SK-N-SH (cell line): ENCODE measurements around the gene PROX2. TPM values are rescaled to one million over a fixed set of nuclear protein-coding genes. Genes with fewer than 3 reads are reported as not detected.
A peak's percentile ranks its signal among the peaks of the same experiment; 100 is the strongest.

ENCODE experiments used
- CTCF ChIA-PET: fragments of 300-600, 350-600 bp; formaldehyde crosslinking; extraction: SDS; loops from one replicate; lab custom pipeline; 2021; lab: Yijun Ruan, JAX
- POLR2A ChIA-PET: fragments of 350-600 bp; sonication (Branson Sonifier 250); formaldehyde crosslinking; extraction: SDS; loops from one replicate; lab custom pipeline; 2020; ENCODE audit warnings: antibody characterized with exemption, inconsistent platforms; lab: Yijun Ruan, JAX
- DNase-seq: peaks from one replicate; pipeline ENCODE4 v3.0.0; 2012
- H2AFZ ChIP-seq: fragments of 200-600 bp; sonication (generic); 2 replicates; pipeline ENCODE4 v1.8.1; 2016; ENCODE audit warnings: antibody characterized with exemption, mild to moderate bottlenecking, low read depth
- H3F3A ChIP-seq: fragments of 200-600 bp; sonication (generic); replicated peaks from 2 replicates; pipeline ENCODE3; 2016; ENCODE audit warnings: antibody characterized with exemption, mild to moderate bottlenecking; ENCODE audit not compliant: insufficient read depth
- H3K27ac ChIP-seq, 2 experiments: fragments of 200-500 bp in 1 of 2; fragments of 200-600 bp in 1 of 2; sonication (Bioruptor generic) in 1 of 2; sonication (generic), shearing (Covaris generic) in 1 of 2; 2 replicates each; pipeline versions ENCODE4 v1.5.1 to v1.6.1; 2014 to 2016; ENCODE audit warnings: low read depth in 2 of 2, inconsistent platforms in 1 of 2, low read length in 1 of 2, mild to moderate bottlenecking in 1 of 2, mixed read lengths in 1 of 2
- H3K27me3 ChIP-seq: fragments of 200-600 bp; sonication (generic), shearing (Covaris generic); 2 replicates; pipeline ENCODE4 v1.6.1; 2016; ENCODE audit warnings: mixed run types; ENCODE audit not compliant: insufficient read depth
- H3K36me3 ChIP-seq, 2 experiments: fragments of 200-500 bp in 1 of 2; fragments of 200-600 bp in 1 of 2; sonication (Bioruptor generic) in 1 of 2; sonication (generic) in 1 of 2; replicated peaks in 1 of 2; 2 replicates each; pipeline versions ENCODE3 to v1.5.1; 2014 to 2016; ENCODE audit warnings: low read length in 1 of 2, mild to moderate bottlenecking in 1 of 2; ENCODE audit not compliant: insufficient read depth in 2 of 2, control insufficient read depth in 1 of 2
- H3K4me1 ChIP-seq, 2 experiments: fragments of 200-500 bp in 1 of 2; fragments of 200-600 bp in 1 of 2; sonication (Bioruptor generic) in 1 of 2; sonication (generic), shearing (Covaris generic) in 1 of 2; 2 replicates each; pipeline versions ENCODE4 v1.5.1 to v1.6.1; 2014 to 2016; ENCODE audit warnings: low read depth in 1 of 2, low read length in 1 of 2, mixed run types in 1 of 2; ENCODE audit not compliant: insufficient read depth in 2 of 2, control insufficient read depth in 1 of 2
- H3K4me2 ChIP-seq: fragments of 200-600 bp; sonication (generic), shearing (Covaris generic); 2 replicates; pipeline ENCODE4 v1.6.1; 2017; ENCODE audit warnings: mixed run types
- H3K4me3 ChIP-seq, 2 experiments: fragments of 200-500 bp in 1 of 2; fragments of 200-600 bp in 1 of 2; sonication (Bioruptor generic) in 1 of 2; sonication (generic), shearing (Covaris generic) in 1 of 2; 2 replicates each; pipeline versions ENCODE4 v1.5.1 to v1.8.1; 2014 to 2016; ENCODE audit warnings: low read depth in 2 of 2, inconsistent platforms in 1 of 2, low read length in 1 of 2, mild to moderate bottlenecking in 1 of 2, mixed read lengths in 1 of 2, moderate library complexity in 1 of 2
- H3K79me2 ChIP-seq: fragments of 200-600 bp; sonication (generic); 2 replicates; pipeline ENCODE4 v1.8.1; 2017; ENCODE audit warnings: mild to moderate bottlenecking; ENCODE audit not compliant: insufficient read depth
- H3K9ac ChIP-seq: fragments of 200-600 bp; sonication (generic); 2 replicates; pipeline ENCODE4 v1.6.1; 2017; ENCODE audit warnings: mixed run types
- H3K9me2 ChIP-seq: fragments of 200-600 bp; sonication (generic); 2 replicates; pipeline ENCODE4 v1.6.1; 2017; ENCODE audit warnings: mixed run types
- H3K9me3 ChIP-seq: fragments of 200-600 bp; sonication (generic); 2 replicates; pipeline ENCODE4 v1.6.1; 2017; ENCODE audit warnings: mixed run types, mild to moderate bottlenecking, moderate library complexity
- H4K20me1 ChIP-seq: fragments of 200-600 bp; sonication (generic); 2 replicates; pipeline ENCODE4 v1.6.1; 2017; ENCODE audit warnings: mild to moderate bottlenecking, mixed run types; ENCODE audit not compliant: insufficient read depth
- FOXJ3 ChIP-seq: sonication (generic); formaldehyde crosslinking; IDR thresholded peaks from 2 replicates; pipeline ENCODE4 v1.5.1; 2020; ENCODE audit warnings: mild to moderate bottlenecking, missing genetic modification reagents
- FOXM1 ChIP-seq: IDR thresholded peaks from 2 replicates; pipeline ENCODE4 v1.4.0; 2012; ENCODE audit warnings: low read depth, mild to moderate bottlenecking
- GATA2 ChIP-seq: sonication (generic); formaldehyde crosslinking; IDR thresholded peaks from 2 replicates; pipeline ENCODE4 v1.5.0; 2020; ENCODE audit warnings: mild to moderate bottlenecking, missing genetic modification reagents
- JUND ChIP-seq: IDR thresholded peaks from 2 replicates; pipeline ENCODE4 v1.4.0; 2012
- MEF2A ChIP-seq: IDR thresholded peaks from 2 replicates; pipeline ENCODE4 v1.4.0; 2012; ENCODE audit warnings: low read depth, borderline replicate concordance
- POLR2AphosphoS5 ChIP-seq: IDR thresholded peaks from 2 replicates; pipeline ENCODE4 v1.6.1; 2012; ENCODE audit warnings: low read depth, low read length
- RFX5 ChIP-seq: IDR thresholded peaks from 2 replicates; pipeline ENCODE4 v1.6.1; 2012; ENCODE audit warnings: mild to moderate bottlenecking, improper control_type of control experiment, low read length
- RXRA ChIP-seq: IDR thresholded peaks from 2 replicates; pipeline ENCODE4 v1.4.0; 2012; ENCODE audit warnings: low read depth, mild to moderate bottlenecking, borderline replicate concordance
- YY1 ChIP-seq: IDR thresholded peaks from 2 replicates; pipeline ENCODE4 v1.4.0; 2012; ENCODE audit warnings: low read depth, mild to moderate bottlenecking
- WGBS: methylation state at CpG from one replicate; pipeline ENCODE4 v1.1.6; 2017; ENCODE audit warnings: low lambda C conversion rate; 5-methylcytosine and 5-hydroxymethylcytosine counted together
- polyA plus RNA-seq, 3 experiments: library from polyadenylated mRNA; depleted of rRNA; stranded (reverse); fragments of >200 nt; gene quantifications; 2 replicates each; pipeline ENCODE4 v1.2.3, GENCODE V29; 2012
- TF ChIP-seq, protein P1 (sequence below): fragments of 200-600 bp; sonication (generic); IDR thresholded peaks from 2 replicates; pipeline ENCODE4 v1.6.1; 2017; ENCODE audit warnings: antibody characterized with exemption, mild to moderate bottlenecking, moderate library complexity
- TF ChIP-seq, protein P2 (sequence below): fragments of 150-350 bp; IDR thresholded peaks from 2 replicates; pipeline ENCODE4 v1.6.1; 2016; ENCODE audit warnings: mild to moderate bottlenecking, low read depth, low read length
- TF ChIP-seq, protein P3 (sequence below): IDR thresholded peaks from 2 replicates; pipeline ENCODE4 v1.6.1; 2012; ENCODE audit warnings: mild to moderate bottlenecking, low read depth, low read length, moderate library complexity
- TF ChIP-seq, protein P4 (sequence below): IDR thresholded peaks from 2 replicates; pipeline ENCODE4 v1.4.0; 2012; ENCODE audit warnings: low read depth, borderline replicate concordance

Gene PROX2
- polyA plus RNA-seq, 1 of the 3 experiments (the other 2 are of a cell fraction) = not detected

DNA sequence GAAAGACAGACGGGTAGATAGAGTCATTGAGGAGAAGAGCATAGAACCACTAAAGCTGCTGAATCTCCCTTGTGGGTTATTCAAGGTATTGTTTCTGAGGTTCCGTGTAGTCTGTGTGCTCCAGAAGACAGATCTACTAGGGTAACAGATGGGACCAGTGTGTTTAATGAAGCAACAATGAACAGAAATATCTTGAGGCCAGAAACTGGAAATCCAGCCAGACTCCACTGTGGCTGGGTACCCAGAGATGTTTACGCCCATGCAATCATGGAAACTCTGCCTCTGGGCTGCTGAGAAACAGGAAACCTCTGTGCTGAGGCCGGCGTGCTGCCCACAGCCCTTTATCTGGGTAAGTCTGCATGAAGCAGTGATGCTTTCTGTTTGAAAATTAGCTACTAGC lies 8.3 kb downstream of the PROX2 start:
- POLR2A ChIA-PET = interaction anchor here (1.3 kb wide), 1 partner anchor 14 kb away, joined by 4 read pairs; no protein-coding TSS in a partner anchor
- H3K9me3 ChIP-seq = no peaks in the 10 kb centered on the region

More for the DNA sequence above, 8.3 kb downstream of the PROX2 start:
- no peaks in the 10 kb centered on the region for H3K79me2 ChIP-seq
- DNase-seq = peak; percentile 61
- H3K4me1 ChIP-seq = peaks cover 0 to 4% of the 10 kb centered on the region in 2 experiments; a peak in 1 of 4 replicates
- no peaks in the 10 kb centered on the region for H3K9me2 ChIP-seq
- H3K4me3 ChIP-seq = no peak overlapping the region
- TF ChIP-seq, protein P1, sequence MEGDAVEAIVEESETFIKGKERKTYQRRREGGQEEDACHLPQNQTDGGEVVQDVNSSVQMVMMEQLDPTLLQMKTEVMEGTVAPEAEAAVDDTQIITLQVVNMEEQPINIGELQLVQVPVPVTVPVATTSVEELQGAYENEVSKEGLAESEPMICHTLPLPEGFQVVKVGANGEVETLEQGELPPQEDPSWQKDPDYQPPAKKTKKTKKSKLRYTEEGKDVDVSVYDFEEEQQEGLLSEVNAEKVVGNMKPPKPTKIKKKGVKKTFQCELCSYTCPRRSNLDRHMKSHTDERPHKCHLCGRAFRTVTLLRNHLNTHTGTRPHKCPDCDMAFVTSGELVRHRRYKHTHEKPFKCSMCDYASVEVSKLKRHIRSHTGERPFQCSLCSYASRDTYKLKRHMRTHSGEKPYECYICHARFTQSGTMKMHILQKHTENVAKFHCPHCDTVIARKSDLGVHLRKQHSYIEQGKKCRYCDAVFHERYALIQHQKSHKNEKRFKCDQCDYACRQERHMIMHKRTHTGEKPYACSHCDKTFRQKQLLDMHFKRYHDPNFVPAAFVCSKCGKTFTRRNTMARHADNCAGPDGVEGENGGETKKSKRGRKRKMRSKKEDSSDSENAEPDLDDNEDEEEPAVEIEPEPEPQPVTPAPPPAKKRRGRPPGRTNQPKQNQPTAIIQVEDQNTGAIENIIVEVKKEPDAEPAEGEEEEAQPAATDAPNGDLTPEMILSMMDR = no peak
- no peak for TF ChIP-seq FOXJ3 (CRISPR knock-in tag)
- TF ChIP-seq, protein P2, sequence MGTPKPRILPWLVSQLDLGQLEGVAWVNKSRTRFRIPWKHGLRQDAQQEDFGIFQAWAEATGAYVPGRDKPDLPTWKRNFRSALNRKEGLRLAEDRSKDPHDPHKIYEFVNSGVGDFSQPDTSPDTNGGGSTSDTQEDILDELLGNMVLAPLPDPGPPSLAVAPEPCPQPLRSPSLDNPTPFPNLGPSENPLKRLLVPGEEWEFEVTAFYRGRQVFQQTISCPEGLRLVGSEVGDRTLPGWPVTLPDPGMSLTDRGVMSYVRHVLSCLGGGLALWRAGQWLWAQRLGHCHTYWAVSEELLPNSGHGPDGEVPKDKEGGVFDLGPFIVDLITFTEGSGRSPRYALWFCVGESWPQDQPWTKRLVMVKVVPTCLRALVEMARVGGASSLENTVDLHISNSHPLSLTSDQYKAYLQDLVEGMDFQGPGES = no peak
- TF ChIP-seq RXRA = no peak
- TF ChIP-seq RFX5 = no peak
- no peak for TF ChIP-seq JUND
- TF ChIP-seq POLR2AphosphoS5 = no peak
- TF ChIP-seq, protein P3, sequence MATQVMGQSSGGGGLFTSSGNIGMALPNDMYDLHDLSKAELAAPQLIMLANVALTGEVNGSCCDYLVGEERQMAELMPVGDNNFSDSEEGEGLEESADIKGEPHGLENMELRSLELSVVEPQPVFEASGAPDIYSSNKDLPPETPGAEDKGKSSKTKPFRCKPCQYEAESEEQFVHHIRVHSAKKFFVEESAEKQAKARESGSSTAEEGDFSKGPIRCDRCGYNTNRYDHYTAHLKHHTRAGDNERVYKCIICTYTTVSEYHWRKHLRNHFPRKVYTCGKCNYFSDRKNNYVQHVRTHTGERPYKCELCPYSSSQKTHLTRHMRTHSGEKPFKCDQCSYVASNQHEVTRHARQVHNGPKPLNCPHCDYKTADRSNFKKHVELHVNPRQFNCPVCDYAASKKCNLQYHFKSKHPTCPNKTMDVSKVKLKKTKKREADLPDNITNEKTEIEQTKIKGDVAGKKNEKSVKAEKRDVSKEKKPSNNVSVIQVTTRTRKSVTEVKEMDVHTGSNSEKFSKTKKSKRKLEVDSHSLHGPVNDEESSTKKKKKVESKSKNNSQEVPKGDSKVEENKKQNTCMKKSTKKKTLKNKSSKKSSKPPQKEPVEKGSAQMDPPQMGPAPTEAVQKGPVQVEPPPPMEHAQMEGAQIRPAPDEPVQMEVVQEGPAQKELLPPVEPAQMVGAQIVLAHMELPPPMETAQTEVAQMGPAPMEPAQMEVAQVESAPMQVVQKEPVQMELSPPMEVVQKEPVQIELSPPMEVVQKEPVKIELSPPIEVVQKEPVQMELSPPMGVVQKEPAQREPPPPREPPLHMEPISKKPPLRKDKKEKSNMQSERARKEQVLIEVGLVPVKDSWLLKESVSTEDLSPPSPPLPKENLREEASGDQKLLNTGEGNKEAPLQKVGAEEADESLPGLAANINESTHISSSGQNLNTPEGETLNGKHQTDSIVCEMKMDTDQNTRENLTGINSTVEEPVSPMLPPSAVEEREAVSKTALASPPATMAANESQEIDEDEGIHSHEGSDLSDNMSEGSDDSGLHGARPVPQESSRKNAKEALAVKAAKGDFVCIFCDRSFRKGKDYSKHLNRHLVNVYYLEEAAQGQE = no peak
- TF ChIP-seq FOXM1 = no peak
- no peak for TF ChIP-seq MEF2A
- no peak for TF ChIP-seq GATA2
- TF ChIP-seq, protein P4, sequence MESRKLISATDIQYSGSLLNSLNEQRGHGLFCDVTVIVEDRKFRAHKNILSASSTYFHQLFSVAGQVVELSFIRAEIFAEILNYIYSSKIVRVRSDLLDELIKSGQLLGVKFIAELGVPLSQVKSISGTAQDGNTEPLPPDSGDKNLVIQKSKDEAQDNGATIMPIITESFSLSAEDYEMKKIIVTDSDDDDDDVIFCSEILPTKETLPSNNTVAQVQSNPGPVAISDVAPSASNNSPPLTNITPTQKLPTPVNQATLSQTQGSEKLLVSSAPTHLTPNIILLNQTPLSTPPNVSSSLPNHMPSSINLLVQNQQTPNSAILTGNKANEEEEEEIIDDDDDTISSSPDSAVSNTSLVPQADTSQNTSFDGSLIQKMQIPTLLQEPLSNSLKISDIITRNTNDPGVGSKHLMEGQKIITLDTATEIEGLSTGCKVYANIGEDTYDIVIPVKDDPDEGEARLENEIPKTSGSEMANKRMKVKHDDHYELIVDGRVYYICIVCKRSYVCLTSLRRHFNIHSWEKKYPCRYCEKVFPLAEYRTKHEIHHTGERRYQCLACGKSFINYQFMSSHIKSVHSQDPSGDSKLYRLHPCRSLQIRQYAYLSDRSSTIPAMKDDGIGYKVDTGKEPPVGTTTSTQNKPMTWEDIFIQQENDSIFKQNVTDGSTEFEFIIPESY = no peak
- TF ChIP-seq YY1 = no peak
- TF ChIP-seq, all 33 proteins: peak for 0
- H3K9ac ChIP-seq = no peak overlapping the region
- no peaks in the 10 kb centered on the region for H3F3A ChIP-seq
- H3K36me3 ChIP-seq = no peaks in the 10 kb centered on the region
- peak overlapping the region in 1 of 2 experiments; percentile 66; a peak in 2 of 4 replicates for H3K27ac ChIP-seq
- H3K27me3 ChIP-seq = no peaks in the 10 kb centered on the region
- H4K20me1 ChIP-seq = no peaks in the 10 kb centered on the region
- WGBS = 68% methylated on average over 5 of the region's 5 CpGs
- no peak overlapping the region for H2AFZ ChIP-seq
- H3K4me2 ChIP-seq = no peak overlapping the region
- CTCF ChIA-PET = interaction anchor here (0.7 to 4.6 kb wide), 9 partner anchors 8 to 220 kb away, joined by 3 to 52 read pairs (median 3); no protein-coding TSS in a partner anchor
